Gastrocnemius medialis (tissue), 4 donors: ENCODE results near the gene DUSP8.

Experiments used
- CTCF ChIP-seq, 5 experiments: fragments of 450-650 bp in 3 of 5; fragments of 200-600 bp in 2 of 5; sonication (generic) in 2 of 5; IDR thresholded peaks in 4 of 5; conservative IDR thresholded peaks in 1 of 5; 1 replicate in 4 of 5; 2 replicates in 1 of 5; pipeline ENCODE4 v1.5.1; 2016 to 2019; ENCODE audit warnings: antibody characterized with exemption in 5 of 5, mild to moderate bottlenecking in 3 of 5, moderate library complexity in 3 of 5
- POLR2A ChIP-seq, 2 donors: fragments of 450-650 bp; IDR thresholded peaks; one replicate each; pipeline ENCODE4 v1.6.1; 2017; ENCODE audit warnings: antibody characterized with exemption in 2 of 2, mild to moderate bottlenecking in 2 of 2, moderate library complexity in 2 of 2

GRCh38 chr11:1570531-1570895 is 1.6 kb downstream of the DUSP8 start:
- no peak for TF ChIP-seq CTCF (IDR thresholded peaks at IDR 0.05 in 4 of 5, conservative IDR thresholded peaks at IDR 0.05 in 1 of 5)
- TF ChIP-seq POLR2A (IDR thresholded peaks at IDR 0.05), result no peak
